Naive thymus-derived CD8-positive, alpha-beta T cell (primary cell): Measurements from ENCODE around the gene ADAMTS17. TPM values are rescaled to one million over a fixed set of nuclear protein-coding genes. Genes with fewer than 3 reads are reported as not detected.
"Not testable (repeated sequence)": the region's sequence is repeated elsewhere in the genome, so short reads cannot be mapped to it uniquely, and the experiment has no call there.

Experiments
- ATAC-seq, 2 donors: fragments of 150-1000 bp; cut with Tn5 transposase in 1 of 2; sonication (Bioruptor Pico), chemical (Tn5 transposase) in 1 of 2; 1 replicate in 1 of 2; 2 replicates in 1 of 2; pipeline ENCODE4 v1.10.0; 2021; ENCODE audit warnings: mild to moderate bottlenecking in 2 of 2, moderate library complexity in 2 of 2
- POLR2A ChIA-PET: fragments of 350-600 bp; sonication (Branson Sonifier 250); formaldehyde crosslinking; loops from one replicate; lab custom pipeline; 2021; ENCODE audit warnings: antibody characterized with exemption; lab: Charles Lee
- DNase-seq, 10 donors: peaks; one replicate each; pipeline versions ENCODE4 v3.0.0 to v3.0.0-alpha.2; 2020 to 2022
- H3K27ac Mint-ChIP-seq, 10 donors: one replicate each; pipeline ENCODE4 v1.8.0; 2020 to 2022; ENCODE audit warnings: mild to moderate bottlenecking in 10 of 10, mixed read lengths in 10 of 10, moderate library complexity in 4 of 10, inconsistent platforms in 1 of 10
- H3K27me3 Mint-ChIP-seq, 5 donors: one replicate each; pipeline ENCODE4 v1.8.0; 2021 to 2022; ENCODE audit warnings: mixed read lengths in 5 of 5
- H3K36me3 Mint-ChIP-seq, 3 donors: one replicate each; pipeline ENCODE4 v1.8.0; 2020 to 2022; ENCODE audit warnings: mixed read lengths in 3 of 3, mild to moderate bottlenecking in 2 of 3, inconsistent platforms in 1 of 3
- H3K4me1 Mint-ChIP-seq, 4 donors: one replicate each; pipeline ENCODE4 v1.8.0; 2021 to 2022; ENCODE audit warnings: mixed read lengths in 4 of 4
- H3K4me3 Mint-ChIP-seq, 10 donors: one replicate each; pipeline ENCODE4 v1.8.0; 2020 to 2022; ENCODE audit warnings: mild to moderate bottlenecking in 10 of 10, mixed read lengths in 10 of 10, moderate library complexity in 6 of 10, inconsistent platforms in 1 of 10
- H3K9me3 Mint-ChIP-seq, 9 donors: one replicate each; pipeline ENCODE4 v1.8.0; 2020 to 2022; ENCODE audit warnings: mixed read lengths in 9 of 9, mild to moderate bottlenecking in 3 of 9, inconsistent platforms in 1 of 9, moderate library complexity in 1 of 9
- polyA plus RNA-seq, 3 donors: library from polyadenylated mRNA; unstranded; fragments of 300-500 nt; fragmentation: Illumina TruSeq; gene quantifications; one replicate each; pipeline ENCODE4 v1.2.3, GENCODE V29; 2021
- total RNA-seq, 8 experiments: library from RNA in 2 of 8; stranded (reverse) in 2 of 8; gene quantifications; one replicate each; pipeline ENCODE4 v1.2.3 and lab custom pipeline; 2021 to 2026

Gene ADAMTS17
- total and polyA plus RNA-seq, 5 experiments from 2014 or later: 0.20 to 4.6 (median 1.8) TPM

DNA sequence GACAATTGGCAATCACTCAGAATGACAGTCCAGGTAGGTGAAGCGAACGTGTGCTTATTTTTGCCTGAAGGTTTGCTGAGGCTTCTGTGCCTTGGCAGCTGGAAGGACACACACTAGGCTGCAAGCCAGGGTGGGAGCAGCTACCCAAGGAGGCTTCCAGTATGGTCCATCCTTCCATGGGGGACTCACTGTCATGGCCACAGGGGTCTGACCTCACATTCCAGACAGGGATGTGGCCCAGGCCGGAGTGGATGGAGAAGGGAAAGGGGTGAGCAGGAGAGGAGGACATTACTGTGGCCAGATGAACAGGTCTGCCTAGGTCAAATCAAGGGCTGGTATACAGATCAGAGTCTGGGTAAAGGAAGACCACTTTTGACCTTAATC lies 247.7 kb downstream of the ADAMTS17 start:
- Mint-ChIP-seq H3K4me3 (no peak overlapping the region), H3K27ac (peak overlapping the region in 1 of 10 donors; percentile 19), H3K4me1 (no peaks in the 10 kb centered on the region), H3K36me3 (no peaks in the 10 kb centered on the region), H3K27me3 (no peaks in the 10 kb centered on the region), H3K9me3 (peaks cover 0 to 4% (median 0%) of the 10 kb centered on the region in 9 donors)
- POLR2A ChIA-PET: no interaction called here
- DNase-seq (no peak), ATAC-seq (no peak)

DNA sequence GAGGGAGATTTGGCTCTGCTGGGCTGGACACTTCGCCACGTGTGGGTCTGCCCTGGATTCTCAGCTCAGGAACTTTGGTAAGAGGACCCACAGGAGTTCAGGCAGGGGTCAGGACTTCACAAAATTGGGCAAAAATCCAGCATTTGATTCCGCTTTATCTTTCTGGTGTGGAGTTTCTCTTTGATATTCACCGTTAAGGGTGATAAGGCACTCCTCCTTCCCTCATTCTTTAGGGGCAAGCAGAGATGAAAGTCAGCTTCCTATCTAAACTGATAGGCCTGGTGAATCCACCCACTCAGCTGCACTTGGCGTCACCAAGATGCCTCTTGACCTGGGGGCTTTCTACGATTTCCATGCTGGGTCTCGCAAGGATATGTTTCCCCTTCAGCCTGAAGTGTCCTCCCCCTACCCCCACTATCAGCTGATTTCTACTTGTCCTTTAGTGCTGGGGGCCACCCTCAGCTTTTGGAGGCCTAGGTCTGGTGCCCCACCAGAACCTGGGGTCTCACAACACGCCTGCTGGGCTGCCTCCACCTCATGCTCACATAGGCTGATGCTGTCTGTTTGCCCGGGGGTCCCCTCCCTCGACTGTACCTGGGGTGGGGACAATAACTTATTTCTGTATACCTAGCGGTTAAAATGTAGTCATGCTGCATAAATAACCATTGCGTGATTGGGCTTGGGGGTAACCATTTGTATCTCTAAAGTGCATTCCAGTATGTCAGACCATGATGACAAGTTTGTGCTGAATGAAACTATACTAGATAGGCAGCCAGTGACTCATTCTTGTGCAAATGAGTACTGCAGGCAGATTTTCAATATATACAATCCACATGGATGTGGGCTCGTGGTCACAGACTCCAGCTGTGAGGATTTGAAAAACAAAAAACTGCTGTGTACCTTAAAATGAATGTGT lies 248.3 kb downstream of the ADAMTS17 start:
- Mint-ChIP-seq H3K4me1 (no peaks in the 10 kb centered on the region), H3K9me3 (peaks cover 0 to 4% (median 0%) of the 10 kb centered on the region in 9 donors), H3K36me3 (peaks cover 0 to 3% (median 0%) of the 10 kb centered on the region in 3 donors), H3K27me3 (no peaks in the 10 kb centered on the region), H3K27ac (peak overlapping the region in 1 of 10 donors; percentile 19), H3K4me3 (no peak overlapping the region)
- ATAC-seq: no peak
- POLR2A ChIA-PET: no interaction called here
- DNase-seq: no peak

DNA sequence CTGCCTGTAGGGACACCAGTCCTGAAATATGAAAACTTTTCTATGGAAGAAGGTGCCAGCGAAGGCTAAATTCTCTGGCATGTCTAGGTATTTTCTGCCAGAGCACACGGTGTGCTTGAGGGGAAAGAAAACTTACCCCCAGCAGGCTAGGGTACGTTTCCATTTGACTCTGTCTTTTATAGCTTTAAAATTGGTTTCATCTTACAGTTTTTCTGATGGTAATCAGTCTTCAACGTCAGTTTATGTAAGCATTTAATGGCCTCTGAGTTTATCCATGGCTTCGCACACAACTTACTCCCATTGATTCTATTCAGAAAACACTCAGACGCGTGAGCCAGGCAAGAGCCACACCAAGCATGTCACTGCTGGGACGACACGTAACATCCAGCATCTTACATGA lies 249.7 kb downstream of the ADAMTS17 start:
- POLR2A ChIA-PET: no interaction called here
- ATAC-seq (no peak), DNase-seq (no peak)
- no peaks in the 10 kb centered on the region for H3K27me3 Mint-ChIP-seq
- no peak overlapping the region for H3K27ac Mint-ChIP-seq
- no peaks in the 10 kb centered on the region for H3K4me1 Mint-ChIP-seq
- no peak overlapping the region for H3K4me3 Mint-ChIP-seq
- peaks cover 0 to 6% (median under 1%) of the 10 kb centered on the region in 9 donors for H3K9me3 Mint-ChIP-seq
- H3K36me3 Mint-ChIP-seq: peaks cover under 1 to 7% (median 1%) of the 10 kb centered on the region in 3 donors

- ATAC-seq (no peak), DNase-seq (no peak)
- Mint-ChIP-seq H3K9me3 (peaks cover 0 to 17% (median 6%) of the 10 kb centered on the region in 9 donors), H3K27ac (no peak overlapping the region), H3K4me3 (no peak overlapping the region), H3K4me1 (no peaks in the 10 kb centered on the region), H3K27me3 (no peaks in the 10 kb centered on the region), H3K36me3 (peaks cover 4 to 15% (median 7%) of the 10 kb centered on the region in 3 donors)
- POLR2A ChIA-PET: interaction anchor here (0.7 kb wide), 1 partner anchor 392 kb away, joined by 3 read pairs; no protein-coding TSS in a partner anchor
Observed at GRCh38 chr15:100090411-100090810, 251.4 kb downstream of the ADAMTS17 start.

DNA sequence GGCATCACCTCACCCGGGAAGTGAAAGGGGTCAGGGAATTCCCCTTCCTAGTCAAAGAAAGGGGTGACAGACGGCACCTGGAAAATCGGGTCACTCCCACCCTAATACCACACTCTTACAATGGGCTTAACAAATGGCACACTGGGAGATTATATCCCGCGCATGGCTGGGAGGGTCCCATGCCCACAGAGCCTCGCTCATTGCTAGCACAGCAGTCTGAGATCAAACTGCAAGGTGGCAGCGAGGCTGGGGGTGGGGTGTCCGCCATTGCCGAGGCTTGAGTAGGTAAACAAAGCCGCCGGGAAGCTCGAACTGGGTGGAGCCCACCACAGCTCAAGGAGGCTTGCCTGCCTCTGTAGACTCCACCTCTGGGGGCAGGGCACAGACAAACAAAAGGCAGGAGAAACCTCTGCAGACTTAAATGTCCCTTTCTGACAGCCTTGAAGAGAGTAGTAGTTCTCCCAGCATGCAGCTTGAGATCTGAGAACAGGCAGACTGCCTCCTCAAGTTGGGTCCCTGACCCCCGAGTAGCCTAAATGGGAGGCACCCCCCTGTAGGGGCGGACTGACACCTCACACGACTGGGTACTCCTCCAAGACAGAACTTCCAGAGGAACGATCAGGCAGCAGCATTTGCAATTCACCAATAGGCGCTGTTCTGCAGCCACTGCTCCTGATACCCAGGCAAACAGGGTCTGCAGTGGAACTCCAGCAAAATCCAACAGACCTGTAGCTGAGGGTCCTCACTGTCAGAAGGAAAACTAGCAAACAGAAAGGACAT lies 257.5 kb downstream of the ADAMTS17 start:
- H3K27me3 Mint-ChIP-seq, DNase-seq, H3K4me3 Mint-ChIP-seq, H3K4me1 Mint-ChIP-seq, ATAC-seq, H3K27ac Mint-ChIP-seq, POLR2A ChIA-PET: not testable (repeated sequence)
- peaks cover 0 to 19% (median 4%) of the 10 kb centered on the region in 9 donors for H3K9me3 Mint-ChIP-seq
- peaks cover 12 to 35% (median 13%) of the 10 kb centered on the region in 3 donors for H3K36me3 Mint-ChIP-seq

- ATAC-seq (no peak), DNase-seq (no peak)
- no peak overlapping the region for H3K4me3 Mint-ChIP-seq
- POLR2A ChIA-PET: no interaction called here
- peaks cover 12 to 34% (median 13%) of the 10 kb centered on the region in 3 donors for H3K36me3 Mint-ChIP-seq
- peaks cover 0 to 2% (median 0%) of the 10 kb centered on the region in 4 donors for H3K4me1 Mint-ChIP-seq
- H3K27me3 Mint-ChIP-seq: peaks cover 0 to 4% (median 0%) of the 10 kb centered on the region in 5 donors
- peaks cover 0 to 19% (median 4%) of the 10 kb centered on the region in 9 donors for H3K9me3 Mint-ChIP-seq
- no peak overlapping the region for H3K27ac Mint-ChIP-seq
Observed at GRCh38 chr15:100083572-100083971, 258.2 kb downstream of the ADAMTS17 start.

DNA sequence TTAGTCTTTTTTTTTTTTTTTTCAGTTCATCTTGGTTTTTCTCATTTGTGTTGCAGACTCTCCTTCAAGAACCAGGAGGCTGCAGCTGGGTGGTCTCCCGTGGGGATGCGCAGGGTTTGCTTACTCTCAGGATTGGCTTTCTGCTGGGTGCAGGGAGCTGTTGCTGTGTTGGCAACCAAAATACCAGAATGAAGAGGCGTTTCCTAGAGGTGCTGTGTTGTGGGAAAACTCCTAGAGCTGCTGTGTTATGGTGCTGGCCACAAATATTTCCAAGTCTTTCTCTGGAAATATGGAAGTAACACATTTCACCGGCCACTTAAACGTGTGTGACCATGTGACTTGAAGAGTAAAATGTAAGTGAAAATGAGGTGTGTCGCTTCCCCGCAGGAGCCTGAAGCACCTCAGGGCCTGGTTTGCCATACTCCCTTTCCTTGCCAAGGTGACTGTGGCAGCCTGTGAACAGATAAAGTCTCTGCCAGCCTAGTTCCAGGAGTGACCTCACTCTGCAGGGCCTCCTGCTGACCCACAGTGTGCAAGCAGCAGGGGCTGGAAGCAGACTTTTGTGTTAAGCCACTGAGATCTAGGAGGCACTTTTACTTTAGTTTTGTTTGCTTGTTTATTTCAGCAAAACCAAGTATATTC lies 258.9 kb downstream of the ADAMTS17 start:
- H3K27me3 Mint-ChIP-seq: peaks cover 0 to 4% (median 0%) of the 10 kb centered on the region in 5 donors
- H3K9me3 Mint-ChIP-seq: peaks cover 0 to 19% (median 4%) of the 10 kb centered on the region in 9 donors
- DNase-seq (no peak), ATAC-seq (no peak)
- peaks cover 12 to 33% (median 13%) of the 10 kb centered on the region in 3 donors for H3K36me3 Mint-ChIP-seq
- H3K27ac Mint-ChIP-seq: no peak overlapping the region
- H3K4me3 Mint-ChIP-seq: no peak overlapping the region
- POLR2A ChIA-PET: no interaction called here
- H3K4me1 Mint-ChIP-seq: peaks cover 0 to 2% (median 0%) of the 10 kb centered on the region in 4 donors

- DNase-seq: no peak
- Mint-ChIP-seq H3K4me1 (peaks cover 0 to 2% (median 0%) of the 10 kb centered on the region in 4 donors), H3K9me3 (peaks cover 0 to 13% (median 3%) of the 10 kb centered on the region in 9 donors), H3K27ac (no peak overlapping the region), H3K27me3 (peaks cover 0 to 4% (median 0%) of the 10 kb centered on the region in 5 donors), H3K36me3 (peaks cover 6 to 25% (median 8%) of the 10 kb centered on the region in 3 donors), H3K4me3 (no peak overlapping the region)
- POLR2A ChIA-PET: interaction anchor here (0.6 kb wide), 1 partner anchor 22 kb away, joined by 3 read pairs; no protein-coding TSS in a partner anchor
- ATAC-seq: no peak
Observed at GRCh38 chr15:100081454-100081853, 260.3 kb downstream of the ADAMTS17 start.

GRCh38 chr15:100078511-100079220 lies 263.1 kb downstream of the ADAMTS17 start:
- Mint-ChIP-seq H3K27me3 (peaks cover 0 to 2% (median 0%) of the 10 kb centered on the region in 5 donors), H3K9me3 (peaks cover 0 to 3% (median 0%) of the 10 kb centered on the region in 9 donors), H3K4me3 (no peak overlapping the region), H3K4me1 (peaks cover 0 to 1% (median 0%) of the 10 kb centered on the region in 4 donors), H3K36me3 (peaks cover 0 to 14% (median 0%) of the 10 kb centered on the region in 3 donors), H3K27ac (no peak overlapping the region)
- POLR2A ChIA-PET: no interaction called here
- DNase-seq (no peak), ATAC-seq (no peak)

DNA sequence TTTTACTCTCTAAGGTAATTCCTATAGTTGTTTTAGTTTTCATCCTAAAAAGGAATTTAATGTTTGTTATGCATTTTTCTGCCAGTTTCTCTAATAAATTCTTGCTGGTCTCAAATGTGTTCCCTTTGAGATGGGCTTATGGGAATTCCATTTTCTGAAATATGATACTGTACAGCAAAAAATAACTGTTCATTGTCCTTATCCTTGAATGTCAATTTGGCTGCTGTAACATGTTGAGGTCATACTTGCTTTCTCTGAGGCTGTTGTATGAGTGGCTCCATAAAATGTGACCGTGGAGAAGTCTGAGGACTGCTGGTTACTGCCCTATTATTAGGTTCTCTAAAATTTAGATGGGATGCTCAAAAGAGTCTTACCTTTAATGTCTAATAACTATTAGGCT lies 266.5 kb downstream of the ADAMTS17 start:
- Mint-ChIP-seq H3K27me3 (no peaks in the 10 kb centered on the region), H3K36me3 (peaks cover 0 to 11% (median 4%) of the 10 kb centered on the region in 3 donors), H3K4me3 (no peak overlapping the region), H3K9me3 (peaks cover 0 to 9% (median 2%) of the 10 kb centered on the region in 9 donors), H3K27ac (no peak overlapping the region), H3K4me1 (no peaks in the 10 kb centered on the region)
- DNase-seq (no peak), ATAC-seq (no peak)
- POLR2A ChIA-PET: no interaction called here

DNA sequence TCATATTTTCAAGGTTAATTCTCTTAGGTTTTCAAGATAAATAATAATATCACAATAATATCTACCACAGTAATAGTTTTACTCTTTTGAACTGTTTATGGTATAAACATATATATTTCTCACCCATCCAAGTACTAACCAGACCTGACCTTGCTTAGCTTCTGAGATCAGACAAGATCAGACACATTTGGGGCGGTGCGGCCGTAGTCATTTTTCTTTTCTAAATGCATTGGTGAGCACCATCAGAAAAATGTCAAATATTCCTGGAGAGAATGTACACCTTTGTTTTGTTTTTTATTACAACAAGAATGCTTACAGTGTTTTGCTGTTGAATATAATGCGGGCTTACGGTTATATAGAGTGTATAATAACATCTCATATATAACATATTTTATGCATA lies 267.8 kb downstream of the ADAMTS17 start:
- H3K36me3 Mint-ChIP-seq: peaks cover 0 to 12% (median 5%) of the 10 kb centered on the region in 3 donors
- H3K4me3 Mint-ChIP-seq: no peak overlapping the region
- DNase-seq (no peak), ATAC-seq (no peak)
- no peaks in the 10 kb centered on the region for H3K27me3 Mint-ChIP-seq
- no peak overlapping the region for H3K27ac Mint-ChIP-seq
- H3K9me3 Mint-ChIP-seq: peaks cover 0 to 14% (median 7%) of the 10 kb centered on the region in 9 donors
- POLR2A ChIA-PET: no interaction called here
- peaks cover 0 to 2% (median 0%) of the 10 kb centered on the region in 4 donors for H3K4me1 Mint-ChIP-seq
